GM21717 (cell line): ENCODE results near the gene GTPBP3.

Experiments
- ATAC-seq: cut with Tn5 transposase; IDR thresholded peaks from one replicate; pipeline ENCODE4 v1.9.1; 2021; ENCODE audit warnings: mild to moderate bottlenecking, moderate library complexity; ENCODE audit not compliant: unreplicated experiment

The GTPBP3 gene

GRCh38 chr19:17380426-17381138 is 43.2 kb downstream of the GTPBP3 start:
- ATAC-seq: no peak

- no peak for ATAC-seq
Observed at GRCh38 chr19:17385878-17386611, 48.7 kb downstream of the GTPBP3 start.

- no peak for ATAC-seq
Observed at GRCh38 chr19:17389288-17389687, 51.9 kb downstream of the GTPBP3 start.

- ATAC-seq: no peak
Observed at GRCh38 chr19:17389957-17390664, 52.8 kb downstream of the GTPBP3 start.

GRCh38 chr19:17390665-17391370 is 53.5 kb downstream of the GTPBP3 start:
- peak; percentile 78 for ATAC-seq

GRCh38 chr19:17391371-17392151 is 54.2 kb downstream of the GTPBP3 start:
- no peak for ATAC-seq
